Endothelial cell (in vitro differentiated cells): ENCODE data around the gene AFDN. TPM values are rescaled to one million over a fixed set of nuclear protein-coding genes. Genes with fewer than 3 reads are reported as not detected.

Source experiments
- DNase-seq: peaks from one replicate; pipeline ENCODE4 v3.0.0; 2021; ENCODE audit warnings: low spot score
- H3K27ac Mint-ChIP-seq: one replicate; pipeline ENCODE4 v1.8.0; 2021; ENCODE audit warnings: mixed read lengths, inconsistent platforms; ENCODE audit not compliant: unreplicated experiment
- H3K27me3 Mint-ChIP-seq: one replicate; pipeline ENCODE4 v1.8.0; 2021; ENCODE audit warnings: mild to moderate bottlenecking, moderate library complexity, mixed read lengths, inconsistent platforms; ENCODE audit not compliant: unreplicated experiment
- H3K36me3 Mint-ChIP-seq: one replicate; pipeline ENCODE4 v1.8.0; 2021; ENCODE audit warnings: mild to moderate bottlenecking, low read depth, mixed read lengths, inconsistent platforms; ENCODE audit not compliant: unreplicated experiment
- H3K4me1 Mint-ChIP-seq: one replicate; pipeline ENCODE4 v1.8.0; 2021; ENCODE audit warnings: mild to moderate bottlenecking, mixed read lengths, inconsistent platforms; ENCODE audit not compliant: unreplicated experiment
- H3K4me3 Mint-ChIP-seq: one replicate; pipeline ENCODE4 v1.8.0; 2021; ENCODE audit warnings: mild to moderate bottlenecking, mixed read lengths, inconsistent platforms; ENCODE audit not compliant: unreplicated experiment
- H3K9me3 Mint-ChIP-seq: one replicate; pipeline ENCODE4 v1.8.0; 2021; ENCODE audit warnings: mixed read lengths, inconsistent platforms; ENCODE audit not compliant: unreplicated experiment
- CTCF ChIP-seq: fragments of 200-600 bp; sonication (generic); IDR thresholded peaks from one replicate; pipeline ENCODE4 v1.5.0; 2021; ENCODE audit warnings: antibody characterized with exemption; ENCODE audit not compliant: unreplicated experiment
- total RNA-seq: library from RNA; stranded (reverse); fragmentation: NEBNext Ultra II Directional; extraction: Animal tissue kit (Norgen Biotek cat#: 25700); gene quantifications from one replicate; pipeline ENCODE4 v1.2.1, GENCODE V29; 2021; ENCODE audit not compliant: unreplicated experiment

Gene AFDN
- total RNA-seq, 1 donor from 2014 or later: 306 TPM

GRCh38 chr6:167990016-167990945, 163.6 kb downstream of the AFDN start:
- no peaks in the 10 kb centered on the region for H3K9me3 Mint-ChIP-seq

GRCh38 chr6:167993169-167993568, 166.5 kb downstream of the AFDN start:
- Mint-ChIP-seq H3K27me3 (peaks cover 4% of the 10 kb centered on the region), H3K4me3 (no peak overlapping the region), H3K9me3 (no peaks in the 10 kb centered on the region), H3K4me1 (no peaks in the 10 kb centered on the region), H3K36me3 (no peaks in the 10 kb centered on the region), H3K27ac (no peak overlapping the region)
- no peak for DNase-seq
- no peak for TF ChIP-seq CTCF

More at GRCh38 chr6:167990016-167990945, 163.6 kb downstream of the AFDN start:
- Mint-ChIP-seq H3K4me3 (no peak overlapping the region), H3K4me1 (no peaks in the 10 kb centered on the region), H3K27me3 (peaks cover 4% of the 10 kb centered on the region), H3K36me3 (no peaks in the 10 kb centered on the region), H3K27ac (no peak overlapping the region)
- DNase-seq: no peak
- TF ChIP-seq CTCF: no peak

GRCh38 chr6:167993831-167994230, 167.1 kb downstream of the AFDN start:
- Mint-ChIP-seq H3K9me3 (no peaks in the 10 kb centered on the region), H3K4me1 (no peaks in the 10 kb centered on the region), H3K27me3 (peaks cover 4% of the 10 kb centered on the region)

GRCh38 chr6:167995302-167995701, 168.6 kb downstream of the AFDN start:
- no peaks in the 10 kb centered on the region for H3K9me3 Mint-ChIP-seq
- no peak overlapping the region for H3K27ac Mint-ChIP-seq
- H3K4me1 Mint-ChIP-seq: no peaks in the 10 kb centered on the region
- H3K27me3 Mint-ChIP-seq: peaks cover 7% of the 10 kb centered on the region
- no peak for DNase-seq
- no peak for TF ChIP-seq CTCF
- H3K4me3 Mint-ChIP-seq: no peak overlapping the region
- no peaks in the 10 kb centered on the region for H3K36me3 Mint-ChIP-seq

More at GRCh38 chr6:167993831-167994230, 167.1 kb downstream of the AFDN start:
- H3K27ac Mint-ChIP-seq: no peak overlapping the region
- no peak for TF ChIP-seq CTCF
- no peaks in the 10 kb centered on the region for H3K36me3 Mint-ChIP-seq
- no peak for DNase-seq
- no peak overlapping the region for H3K4me3 Mint-ChIP-seq

GRCh38 chr6:167995731-167996151, 169.0 kb downstream of the AFDN start:
- no peak for DNase-seq
- Mint-ChIP-seq H3K4me3 (no peak overlapping the region), H3K27me3 (peaks cover 9% of the 10 kb centered on the region), H3K4me1 (no peaks in the 10 kb centered on the region), H3K36me3 (no peaks in the 10 kb centered on the region), H3K9me3 (no peaks in the 10 kb centered on the region), H3K27ac (no peak overlapping the region)
- no peak for TF ChIP-seq CTCF
